ENCODE results near the gene KRTAP4-8. TPM values are rescaled to one million over a fixed set of nuclear protein-coding genes. Genes with fewer than 3 reads are reported as not detected.
"Not testable (repeated sequence)": the region's sequence is repeated elsewhere in the genome, so short reads cannot be mapped to it uniquely, and the experiment has no call there.

KRTAP4-8 gene
- polyA plus RNA-seq, 1 of the 3 experiments (the other 2 are of a cell fraction), result not detected

DNA sequence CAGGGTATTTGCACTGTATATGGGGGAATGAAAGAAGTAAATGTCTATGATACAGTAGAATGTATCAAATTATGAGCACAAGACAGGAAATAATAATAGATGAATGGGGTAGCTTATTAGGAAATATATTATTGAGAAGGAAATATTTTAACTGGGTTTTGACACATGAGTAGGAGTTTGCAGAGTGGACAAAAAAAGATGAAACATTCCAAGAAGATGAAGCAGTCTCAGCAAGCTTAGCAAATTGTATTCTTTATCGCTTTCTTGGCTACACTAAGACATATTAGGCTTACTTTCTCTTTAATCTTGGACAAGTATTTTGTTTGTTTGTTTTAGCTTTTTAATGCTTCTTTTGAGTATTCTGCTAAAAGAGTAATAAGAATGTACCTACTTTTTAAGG is 6.0 kb upstream of the KRTAP4-8 start (continued):
- no peak for TF ChIP-seq POLR2AphosphoS5 (IDR thresholded peaks at IDR 0.05; ENCODE audit: low read depth, low read length)
- TF ChIP-seq, protein P1, sequence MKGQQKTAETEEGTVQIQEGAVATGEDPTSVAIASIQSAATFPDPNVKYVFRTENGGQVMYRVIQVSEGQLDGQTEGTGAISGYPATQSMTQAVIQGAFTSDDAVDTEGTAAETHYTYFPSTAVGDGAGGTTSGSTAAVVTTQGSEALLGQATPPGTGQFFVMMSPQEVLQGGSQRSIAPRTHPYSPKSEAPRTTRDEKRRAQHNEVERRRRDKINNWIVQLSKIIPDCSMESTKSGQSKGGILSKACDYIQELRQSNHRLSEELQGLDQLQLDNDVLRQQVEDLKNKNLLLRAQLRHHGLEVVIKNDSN (IDR thresholded peaks at IDR 0.05; ENCODE audit: borderline replicate concordance, low read depth), result no peak
- TF ChIP-seq NRF1 (IDR thresholded peaks at IDR 0.05; ENCODE audit: low read depth, low read length), result no peak
- TF ChIP-seq RCOR1 (IDR thresholded peaks at IDR 0.05; ENCODE audit: low read length), result no peak
- no peak for TF ChIP-seq RAD21 (IDR thresholded peaks at IDR 0.05; ENCODE audit: low read length)
- TF ChIP-seq JUND (IDR thresholded peaks at IDR 0.05), result no peak
- TF ChIP-seq TCF12 (IDR thresholded peaks at IDR 0.05), result no peak

DNA sequence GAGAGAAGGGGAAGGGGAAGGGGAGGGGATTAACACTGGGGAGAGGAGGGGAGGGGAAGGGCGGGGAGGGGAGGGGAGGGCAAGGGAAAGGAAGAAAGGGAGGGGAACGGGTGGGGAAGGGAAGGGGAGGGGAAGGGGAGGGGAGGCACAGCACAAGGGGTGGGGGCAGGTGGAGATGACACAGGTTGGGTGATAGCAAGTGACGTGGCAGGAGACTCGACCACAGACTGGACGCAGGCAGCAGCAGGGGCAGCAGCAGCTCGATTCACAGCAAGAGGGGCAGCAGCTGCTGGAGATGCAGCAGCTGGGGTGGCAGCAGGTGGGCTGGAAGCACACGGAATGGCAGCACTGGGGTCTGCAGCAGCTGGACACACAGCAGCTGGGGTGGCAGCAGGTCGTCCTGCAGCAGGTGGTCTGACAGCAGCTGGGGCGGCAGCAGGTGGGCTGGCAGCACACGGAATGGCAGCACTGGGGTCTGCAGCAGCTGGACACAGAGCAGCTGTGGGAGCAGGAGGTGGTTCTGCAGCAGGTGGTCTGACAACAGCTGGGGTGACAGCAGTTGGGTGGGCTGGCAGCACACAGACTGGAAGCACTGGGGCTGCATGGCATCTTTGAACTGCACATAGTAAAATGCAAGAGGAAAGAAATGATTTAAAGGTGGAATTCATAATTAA is 3.8 kb upstream of the KRTAP4-8 start, which contains the start of gene KRTAP4-16:
Gene KRTAP4-16 (minus strand): TSS at position 624 of the 674 bp plus-strand sequence. CDS start 0 bp downstream, at position 624.
- no peak for TF ChIP-seq SIN3A (IDR thresholded peaks at IDR 0.05; ENCODE audit: borderline replicate concordance, low read depth, low read length)
- no peak for TF ChIP-seq RXRA (IDR thresholded peaks at IDR 0.05; ENCODE audit: borderline replicate concordance, low read depth)
- TF ChIP-seq, protein P2, sequence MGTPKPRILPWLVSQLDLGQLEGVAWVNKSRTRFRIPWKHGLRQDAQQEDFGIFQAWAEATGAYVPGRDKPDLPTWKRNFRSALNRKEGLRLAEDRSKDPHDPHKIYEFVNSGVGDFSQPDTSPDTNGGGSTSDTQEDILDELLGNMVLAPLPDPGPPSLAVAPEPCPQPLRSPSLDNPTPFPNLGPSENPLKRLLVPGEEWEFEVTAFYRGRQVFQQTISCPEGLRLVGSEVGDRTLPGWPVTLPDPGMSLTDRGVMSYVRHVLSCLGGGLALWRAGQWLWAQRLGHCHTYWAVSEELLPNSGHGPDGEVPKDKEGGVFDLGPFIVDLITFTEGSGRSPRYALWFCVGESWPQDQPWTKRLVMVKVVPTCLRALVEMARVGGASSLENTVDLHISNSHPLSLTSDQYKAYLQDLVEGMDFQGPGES (IDR thresholded peaks at IDR 0.05; ENCODE audit: low read depth, low read length), result no peak
- TF ChIP-seq FOXM1 (IDR thresholded peaks at IDR 0.05; ENCODE audit: low read depth), result no peak
- no peak for TF ChIP-seq NRF1 (IDR thresholded peaks at IDR 0.05; ENCODE audit: low read depth, low read length)
- no peak for TF ChIP-seq TCF12 (IDR thresholded peaks at IDR 0.05)
- TF ChIP-seq, protein P3, sequence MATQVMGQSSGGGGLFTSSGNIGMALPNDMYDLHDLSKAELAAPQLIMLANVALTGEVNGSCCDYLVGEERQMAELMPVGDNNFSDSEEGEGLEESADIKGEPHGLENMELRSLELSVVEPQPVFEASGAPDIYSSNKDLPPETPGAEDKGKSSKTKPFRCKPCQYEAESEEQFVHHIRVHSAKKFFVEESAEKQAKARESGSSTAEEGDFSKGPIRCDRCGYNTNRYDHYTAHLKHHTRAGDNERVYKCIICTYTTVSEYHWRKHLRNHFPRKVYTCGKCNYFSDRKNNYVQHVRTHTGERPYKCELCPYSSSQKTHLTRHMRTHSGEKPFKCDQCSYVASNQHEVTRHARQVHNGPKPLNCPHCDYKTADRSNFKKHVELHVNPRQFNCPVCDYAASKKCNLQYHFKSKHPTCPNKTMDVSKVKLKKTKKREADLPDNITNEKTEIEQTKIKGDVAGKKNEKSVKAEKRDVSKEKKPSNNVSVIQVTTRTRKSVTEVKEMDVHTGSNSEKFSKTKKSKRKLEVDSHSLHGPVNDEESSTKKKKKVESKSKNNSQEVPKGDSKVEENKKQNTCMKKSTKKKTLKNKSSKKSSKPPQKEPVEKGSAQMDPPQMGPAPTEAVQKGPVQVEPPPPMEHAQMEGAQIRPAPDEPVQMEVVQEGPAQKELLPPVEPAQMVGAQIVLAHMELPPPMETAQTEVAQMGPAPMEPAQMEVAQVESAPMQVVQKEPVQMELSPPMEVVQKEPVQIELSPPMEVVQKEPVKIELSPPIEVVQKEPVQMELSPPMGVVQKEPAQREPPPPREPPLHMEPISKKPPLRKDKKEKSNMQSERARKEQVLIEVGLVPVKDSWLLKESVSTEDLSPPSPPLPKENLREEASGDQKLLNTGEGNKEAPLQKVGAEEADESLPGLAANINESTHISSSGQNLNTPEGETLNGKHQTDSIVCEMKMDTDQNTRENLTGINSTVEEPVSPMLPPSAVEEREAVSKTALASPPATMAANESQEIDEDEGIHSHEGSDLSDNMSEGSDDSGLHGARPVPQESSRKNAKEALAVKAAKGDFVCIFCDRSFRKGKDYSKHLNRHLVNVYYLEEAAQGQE (IDR thresholded peaks at IDR 0.05; ENCODE audit: low read depth, low read length), result no peak
- no peak for TF ChIP-seq RAD21 (IDR thresholded peaks at IDR 0.05; ENCODE audit: low read length)
- TF ChIP-seq, protein P1 (IDR thresholded peaks at IDR 0.05; ENCODE audit: borderline replicate concordance, low read depth), result no peak
- TF ChIP-seq GATA2 (CRISPR knock-in tag; IDR thresholded peaks at IDR 0.05), result no peak
- TF ChIP-seq, protein P4, sequence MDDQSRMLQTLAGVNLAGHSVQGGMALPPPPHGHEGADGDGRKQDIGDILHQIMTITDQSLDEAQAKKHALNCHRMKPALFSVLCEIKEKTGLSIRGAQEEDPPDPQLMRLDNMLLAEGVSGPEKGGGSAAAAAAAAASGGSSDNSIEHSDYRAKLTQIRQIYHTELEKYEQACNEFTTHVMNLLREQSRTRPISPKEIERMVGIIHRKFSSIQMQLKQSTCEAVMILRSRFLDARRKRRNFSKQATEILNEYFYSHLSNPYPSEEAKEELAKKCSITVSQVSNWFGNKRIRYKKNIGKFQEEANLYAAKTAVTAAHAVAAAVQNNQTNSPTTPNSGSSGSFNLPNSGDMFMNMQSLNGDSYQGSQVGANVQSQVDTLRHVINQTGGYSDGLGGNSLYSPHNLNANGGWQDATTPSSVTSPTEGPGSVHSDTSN (IDR thresholded peaks at IDR 0.05), result no peak
- no peak for TF ChIP-seq SMC3 (IDR thresholded peaks at IDR 0.05; ENCODE audit: low read depth, low read length)
- TF ChIP-seq CHD2 (IDR thresholded peaks at IDR 0.05; ENCODE audit: low read length, partially characterized antibody), result no peak
- TF ChIP-seq JUND (IDR thresholded peaks at IDR 0.05), result no peak
- Histone ChIP-seq H3K9ac (no peak within 1 kb of the TSS), H3K9me2 (no peaks in the 10 kb centered on the region), H3F3A (replicated peaks; ENCODE audit: insufficient read depth) (peaks cover 9% of the 10 kb centered on the region), H3K4me1 (ENCODE audit: control insufficient read depth in 1 of 2, insufficient read depth in 2 of 2, low read depth in 1 of 2, low read length in 1 of 2) (peaks cover 0 to 5% of the 10 kb centered on the region in 2 experiments; a peak in 1 of 4 replicates), H3K4me3 (ENCODE audit: low read depth in 2 of 2, low read length in 1 of 2) (no peak within 1 kb of the TSS), H3K4me2 (no peak within 1 kb of the TSS), H3K27ac (ENCODE audit: low read depth in 2 of 2, low read length in 1 of 2) (no peak within 1 kb of the TSS), H3K9me3 (no peaks in the 10 kb centered on the region), H3K36me3 (replicated peaks in 1 of 2; ENCODE audit: control insufficient read depth in 1 of 2, insufficient read depth in 2 of 2, low read length in 1 of 2) (no peaks in the 10 kb centered on the region), H2AFZ (ENCODE audit: low read depth) (no peak within 1 kb of the TSS), H4K20me1 (ENCODE audit: insufficient read depth) (no peaks in the 10 kb centered on the region), H3K27me3 (ENCODE audit: insufficient read depth) (no peaks in the 10 kb centered on the region), H3K79me2 (ENCODE audit: insufficient read depth) (no peaks in the 10 kb centered on the region)
- WGBS (ENCODE audit: low lambda C conversion rate), result 35% methylated on average over 9 of the region's 10 CpGs
- POLR2A ChIA-PET, result no interaction called here
- no peak for DNase-seq
- CTCF ChIA-PET, result no interaction called here

DNA sequence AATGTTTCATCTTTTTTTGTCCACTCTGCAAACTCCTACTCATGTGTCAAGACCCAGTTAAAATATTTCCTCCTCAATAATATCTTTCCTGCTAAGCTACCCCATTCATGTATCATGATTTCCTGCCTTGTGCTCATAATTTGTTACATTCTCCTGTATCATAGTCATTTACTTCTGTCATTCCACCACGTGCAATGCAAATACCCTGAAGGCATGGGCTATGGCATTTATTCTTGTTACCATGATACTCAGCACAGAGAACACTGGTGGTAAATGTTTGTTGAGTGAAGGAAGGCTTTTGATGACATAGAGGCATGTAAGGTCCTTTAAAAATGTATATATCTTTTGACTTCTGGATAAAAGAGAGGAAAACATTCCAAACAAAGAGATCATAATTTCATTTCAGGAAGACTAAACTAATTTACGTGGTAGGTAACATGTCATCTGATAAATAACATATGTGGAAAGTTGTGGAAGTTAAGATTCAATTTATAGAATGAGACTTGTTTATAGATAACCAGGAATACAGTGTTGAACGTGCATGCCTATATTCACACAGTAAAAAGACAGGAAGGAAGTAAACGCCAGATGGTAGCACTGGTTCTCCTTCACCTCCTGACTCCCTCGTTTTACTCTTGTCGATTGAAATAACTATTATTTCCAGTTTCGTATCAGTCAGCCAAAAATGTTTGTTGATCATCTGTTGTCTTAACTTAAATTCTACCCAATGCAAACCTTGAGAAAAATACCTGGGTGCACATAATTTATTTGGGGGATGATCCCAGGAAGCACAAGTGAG is 1.9 kb upstream of the KRTAP4-8 start:
- H3K4me3 ChIP-seq (ENCODE audit: low read depth in 2 of 2, low read length in 1 of 2); H3K27ac ChIP-seq (ENCODE audit: low read depth in 2 of 2, low read length in 1 of 2); H3K9me3 ChIP-seq; H3K79me2 ChIP-seq (ENCODE audit: insufficient read depth); H3K9me2 ChIP-seq; H4K20me1 ChIP-seq (ENCODE audit: insufficient read depth); H3F3A ChIP-seq (replicated peaks; ENCODE audit: insufficient read depth); H3K4me1 ChIP-seq (ENCODE audit: control insufficient read depth in 1 of 2, insufficient read depth in 2 of 2, low read depth in 1 of 2, low read length in 1 of 2); POLR2A ChIA-PET; H3K27me3 ChIP-seq (ENCODE audit: insufficient read depth); DNase-seq; H3K36me3 ChIP-seq (replicated peaks in 1 of 2; ENCODE audit: control insufficient read depth in 1 of 2, insufficient read depth in 2 of 2, low read length in 1 of 2); CTCF ChIA-PET; H3K4me2 ChIP-seq; H3K9ac ChIP-seq: not testable (repeated sequence)
- WGBS (ENCODE audit: low lambda C conversion rate), result 16% methylated on average over 7 of the region's 7 CpGs
- 0 out of 2 replicates have a peak overlapping the region, but pooled peaks have one; percentile 1 for H2AFZ ChIP-seq (ENCODE audit: low read depth)

Data from SK-N-SH (cell line).